Thyroid gland (tissue), 4 donors: Measurements from ENCODE around the gene CCND1.

Source experiments
- CTCF ChIP-seq, 6 experiments: fragments of 200-600 bp in 3 of 6; fragments of 450-650 bp in 3 of 6; sonication (generic) in 3 of 6; IDR thresholded peaks; one replicate each; pipeline ENCODE4 v1.5.1; 2016 to 2019; ENCODE audit warnings: antibody characterized with exemption in 6 of 6, mild to moderate bottlenecking in 2 of 6, inconsistent platforms in 1 of 6, moderate library complexity in 1 of 6
- POLR2A ChIP-seq, 2 donors: fragments of 450-650 bp; IDR thresholded peaks; one replicate each; pipeline ENCODE4 v1.6.1; 2017; ENCODE audit warnings: antibody characterized with exemption in 2 of 2, mild to moderate bottlenecking in 2 of 2, moderate library complexity in 1 of 2

DNA sequence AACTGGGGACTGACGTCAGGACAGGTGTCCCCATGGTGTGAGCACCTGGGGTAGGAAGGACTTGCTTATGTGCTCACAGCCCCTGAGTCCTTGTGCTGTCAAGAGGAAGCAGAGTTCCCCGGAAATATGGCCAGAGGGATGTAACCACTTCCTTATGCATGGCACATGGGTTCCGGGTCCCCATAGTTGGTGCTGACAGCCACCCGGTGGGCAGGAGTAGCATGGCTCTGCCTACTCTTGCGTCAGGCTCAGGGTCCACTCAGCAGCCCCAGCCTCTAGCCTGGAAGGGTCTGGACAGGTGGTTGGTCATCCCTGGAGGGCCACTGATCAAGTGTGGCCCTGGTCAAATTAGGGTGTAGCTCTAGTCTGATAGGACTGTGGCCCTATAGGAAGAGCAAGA lies 42.8 kb upstream of the CCND1 start:
- TF ChIP-seq POLR2A (IDR thresholded peaks at IDR 0.05) (no peak), CTCF (IDR thresholded peaks at IDR 0.05) (no peak)
